SK-N-SH treated with all-trans-retinoic acid at 6 μM for 48 hours (cell line): ENCODE measurements around the gene SLC7A5.

Experiments used
- ATAC-seq: fragments of 200-7000 bp; cut with Tn5 transposase; 3 replicates; pipeline ENCODE4 v1.9.1; 2020; ENCODE audit warnings: mild to moderate bottlenecking, moderate library complexity
- ARNTL ChIP-seq: fragments of 450-650 bp; formaldehyde crosslinking; IDR thresholded peaks from 2 replicates; pipeline ENCODE4 v1.5.0; 2020; ENCODE audit warnings: low read depth, mild to moderate bottlenecking, moderate library complexity, borderline replicate concordance
- BACH2 ChIP-seq: fragments of 250-450 bp; sonication (Bioruptor Pico); IDR thresholded peaks from 2 replicates; pipeline ENCODE4 v1.9.0; 2021; ENCODE audit warnings: mild to moderate bottlenecking, borderline replicate concordance
- CSDC2 ChIP-seq: fragments of 250-450 bp; sonication (Bioruptor Pico); IDR thresholded peaks from 2 replicates; pipeline ENCODE4 v1.5.0; 2020; ENCODE audit warnings: mild to moderate bottlenecking, moderate library complexity
- ESRRG ChIP-seq: fragments of 250-450 bp; sonication (Bioruptor Pico); IDR thresholded peaks from 2 replicates; pipeline ENCODE4 v1.6.1; 2021; ENCODE audit warnings: mild to moderate bottlenecking
- GLIS3 ChIP-seq: fragments of 250-450 bp; sonication (Bioruptor Pico); IDR thresholded peaks from 2 replicates; pipeline ENCODE4 v1.5.0; 2020; ENCODE audit warnings: mild to moderate bottlenecking, moderate library complexity
- ISL1 ChIP-seq: fragments of 250-450 bp; sonication (Bioruptor Pico); IDR thresholded peaks from 2 replicates; pipeline ENCODE4 v2.1.2; 2022; ENCODE audit warnings: mild to moderate bottlenecking, moderate library complexity
- OSR1 ChIP-seq: fragments of 250-450 bp; sonication (Bioruptor Pico); IDR thresholded peaks from 2 replicates; pipeline ENCODE4 v1.8.0; 2022; ENCODE audit warnings: moderate library complexity, mild to moderate bottlenecking, inconsistent platforms
- PPARA ChIP-seq: fragments of 250-450 bp; sonication (Bioruptor Pico); IDR thresholded peaks from 2 replicates; pipeline ENCODE4 v1.5.0; 2020; ENCODE audit warnings: mild to moderate bottlenecking, borderline replicate concordance
- RARB ChIP-seq: fragments of 250-450 bp; sonication (Bioruptor Pico); IDR thresholded peaks from 2 replicates; pipeline ENCODE4 v1.8.0; 2021; ENCODE audit warnings: mild to moderate bottlenecking, moderate library complexity
- SNAI2 ChIP-seq: fragments of 250-450 bp; sonication (Bioruptor Pico); IDR thresholded peaks from 2 replicates; pipeline ENCODE4 v1.5.0; 2020; ENCODE audit warnings: mild to moderate bottlenecking, moderate library complexity
- TCF4 ChIP-seq: fragments of 250-450 bp; sonication (Bioruptor Pico); IDR thresholded peaks from 2 replicates; pipeline ENCODE4 v1.8.0; 2021; ENCODE audit warnings: mild to moderate bottlenecking, moderate library complexity, borderline replicate concordance
- TOX ChIP-seq: fragments of 250-450 bp; sonication (Bioruptor Pico); IDR thresholded peaks from 2 replicates; pipeline ENCODE4 v1.8.0; 2021; ENCODE audit warnings: mild to moderate bottlenecking, moderate library complexity, borderline replicate concordance
- ZC3H10 ChIP-seq: fragments of 250-450 bp; sonication (Bioruptor Pico); IDR thresholded peaks from 2 replicates; pipeline ENCODE4 v1.5.1; 2021; ENCODE audit warnings: mild to moderate bottlenecking, moderate library complexity
- ZFP3 ChIP-seq: fragments of 250-450 bp; sonication (Bioruptor Pico); IDR thresholded peaks from 2 replicates; pipeline ENCODE4 v1.5.0; 2020; ENCODE audit warnings: mild to moderate bottlenecking, moderate library complexity
- ZFP30 ChIP-seq: fragments of 450-650 bp; formaldehyde crosslinking; IDR thresholded peaks from 2 replicates; pipeline ENCODE4 v1.5.0; 2022; ENCODE audit warnings: mild to moderate bottlenecking, moderate library complexity
- ZNF565 ChIP-seq: fragments of 450-650 bp; formaldehyde crosslinking; conservative IDR thresholded peaks from 2 replicates; pipeline ENCODE4 v1.5.0; 2020; ENCODE audit warnings: low read depth, mild to moderate bottlenecking, moderate library complexity
- ZNF70 ChIP-seq: fragments of 450-650 bp; formaldehyde crosslinking; IDR thresholded peaks from 2 replicates; pipeline ENCODE4 v1.5.0; 2020; ENCODE audit warnings: mild to moderate bottlenecking, moderate library complexity
- ZNF8 ChIP-seq: fragments of 450-650 bp; formaldehyde crosslinking; IDR thresholded peaks from 2 replicates; pipeline ENCODE4 v1.5.0; 2020; ENCODE audit warnings: mild to moderate bottlenecking, moderate library complexity
- TF ChIP-seq, protein P1 (sequence below): fragments of 250-450 bp; sonication (Bioruptor Pico); IDR thresholded peaks from 2 replicates; pipeline ENCODE4 v1.5.0; 2020; ENCODE audit warnings: mild to moderate bottlenecking, moderate library complexity
- TF ChIP-seq, protein P2 (sequence below): fragments of 250-450 bp; sonication (Bioruptor Pico); IDR thresholded peaks from 2 replicates; pipeline ENCODE4 v1.5.1; 2021; ENCODE audit warnings: mild to moderate bottlenecking, moderate library complexity
- TF ChIP-seq, protein P3 (sequence below): fragments of 250-450 bp; sonication (Bioruptor Pico); IDR thresholded peaks from 2 replicates; pipeline ENCODE4 v1.5.1; 2020; ENCODE audit warnings: low read depth, mild to moderate bottlenecking, moderate library complexity
- TF ChIP-seq, protein P4 (sequence below): fragments of 250-450 bp; sonication (Bioruptor Pico); IDR thresholded peaks from 2 replicates; pipeline ENCODE4 v1.8.0; 2021; ENCODE audit warnings: low read depth, mild to moderate bottlenecking, moderate library complexity, borderline replicate concordance

Gene SLC7A5

DNA sequence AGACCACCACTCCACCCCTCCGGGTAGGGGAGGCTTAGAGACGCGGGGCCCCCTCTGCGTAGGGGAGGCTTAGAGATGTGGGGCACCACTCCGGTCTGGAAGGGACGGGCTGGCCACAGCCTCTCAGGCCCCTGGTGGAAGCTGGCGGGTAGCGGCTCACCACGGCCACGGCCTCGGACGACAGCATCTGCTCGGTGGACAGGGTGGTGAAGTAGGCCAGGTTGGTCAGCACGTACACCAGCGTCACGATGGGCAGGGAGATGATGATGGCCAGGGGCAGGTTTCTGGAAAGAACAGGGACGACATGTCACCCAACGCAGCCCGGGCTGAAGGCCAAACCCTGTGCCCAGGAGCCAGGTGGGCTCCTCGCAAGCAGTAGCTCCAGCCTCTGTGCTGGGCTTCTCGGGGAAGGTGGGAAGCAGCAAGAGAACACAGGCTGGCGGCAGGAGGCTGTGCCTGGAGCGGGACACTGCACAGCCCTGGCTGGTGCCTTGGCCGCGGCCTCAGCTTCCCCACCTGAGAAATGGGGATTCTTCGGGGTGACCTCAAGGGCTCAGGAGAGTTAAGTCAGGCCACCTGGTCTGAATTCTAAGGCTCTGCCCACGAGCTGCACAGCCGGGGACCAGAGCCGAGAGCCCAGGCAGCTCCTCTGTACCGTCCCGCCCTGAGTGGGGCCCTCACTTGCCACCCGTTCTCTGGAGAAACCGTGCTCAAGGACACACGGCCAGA is 29.6 kb downstream of the SLC7A5 start:
- ATAC-seq: no peak
- TF ChIP-seq, protein P1, sequence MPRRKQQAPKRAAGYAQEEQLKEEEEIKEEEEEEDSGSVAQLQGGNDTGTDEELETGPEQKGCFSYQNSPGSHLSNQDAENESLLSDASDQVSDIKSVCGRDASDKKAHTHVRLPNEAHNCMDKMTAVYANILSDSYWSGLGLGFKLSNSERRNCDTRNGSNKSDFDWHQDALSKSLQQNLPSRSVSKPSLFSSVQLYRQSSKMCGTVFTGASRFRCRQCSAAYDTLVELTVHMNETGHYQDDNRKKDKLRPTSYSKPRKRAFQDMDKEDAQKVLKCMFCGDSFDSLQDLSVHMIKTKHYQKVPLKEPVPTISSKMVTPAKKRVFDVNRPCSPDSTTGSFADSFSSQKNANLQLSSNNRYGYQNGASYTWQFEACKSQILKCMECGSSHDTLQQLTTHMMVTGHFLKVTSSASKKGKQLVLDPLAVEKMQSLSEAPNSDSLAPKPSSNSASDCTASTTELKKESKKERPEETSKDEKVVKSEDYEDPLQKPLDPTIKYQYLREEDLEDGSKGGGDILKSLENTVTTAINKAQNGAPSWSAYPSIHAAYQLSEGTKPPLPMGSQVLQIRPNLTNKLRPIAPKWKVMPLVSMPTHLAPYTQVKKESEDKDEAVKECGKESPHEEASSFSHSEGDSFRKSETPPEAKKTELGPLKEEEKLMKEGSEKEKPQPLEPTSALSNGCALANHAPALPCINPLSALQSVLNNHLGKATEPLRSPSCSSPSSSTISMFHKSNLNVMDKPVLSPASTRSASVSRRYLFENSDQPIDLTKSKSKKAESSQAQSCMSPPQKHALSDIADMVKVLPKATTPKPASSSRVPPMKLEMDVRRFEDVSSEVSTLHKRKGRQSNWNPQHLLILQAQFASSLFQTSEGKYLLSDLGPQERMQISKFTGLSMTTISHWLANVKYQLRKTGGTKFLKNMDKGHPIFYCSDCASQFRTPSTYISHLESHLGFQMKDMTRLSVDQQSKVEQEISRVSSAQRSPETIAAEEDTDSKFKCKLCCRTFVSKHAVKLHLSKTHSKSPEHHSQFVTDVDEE: no peak
- TF ChIP-seq RARB (CRISPR knock-in tag) (no peak), ZFP3 (CRISPR knock-in tag) (no peak), OSR1 (CRISPR knock-in tag) (no peak)

DNA sequence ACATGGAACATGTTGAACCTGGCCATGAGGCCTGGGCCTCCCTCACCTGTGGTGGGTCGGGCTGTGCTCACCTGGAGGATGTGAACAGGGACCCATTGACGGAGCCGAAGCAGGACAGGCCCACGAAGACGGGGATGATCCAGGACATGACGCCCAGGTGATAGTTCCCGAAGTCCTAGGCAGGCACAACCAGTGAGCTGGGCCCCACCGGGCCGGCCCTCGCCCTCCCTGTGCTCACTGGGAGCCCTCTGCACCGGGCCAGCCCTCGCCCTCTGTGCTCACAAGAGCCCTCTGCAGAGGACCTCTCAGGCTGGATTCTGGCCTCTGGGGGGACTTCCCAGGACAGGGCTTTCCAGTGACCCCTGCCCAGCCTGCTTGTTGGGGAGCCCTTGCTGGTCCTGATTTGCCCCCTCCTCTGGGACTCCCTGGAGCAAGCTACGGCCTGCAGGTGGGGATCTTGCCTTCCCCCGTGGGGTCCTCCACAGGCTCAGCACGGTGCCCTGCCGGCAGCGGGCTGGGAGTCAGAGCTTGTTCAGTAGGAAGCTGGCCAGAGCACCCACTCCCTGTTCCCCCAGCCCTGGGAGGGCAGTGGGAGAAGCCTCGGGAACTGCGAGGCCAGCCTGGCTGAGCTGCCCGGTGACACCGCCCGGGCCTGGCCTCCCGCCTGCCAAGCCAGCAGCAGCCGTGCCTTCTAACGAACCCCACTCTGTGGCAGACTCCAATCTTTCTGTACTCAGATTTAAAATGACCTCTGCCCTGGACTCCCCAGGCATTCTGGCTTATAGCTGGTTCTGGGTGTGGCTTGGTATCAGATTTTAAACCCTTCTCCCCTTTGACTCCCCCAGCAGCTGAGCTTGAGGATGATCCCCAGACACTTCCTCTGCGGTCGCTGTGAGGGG is 30.4 kb downstream of the SLC7A5 start:
- TF ChIP-seq TOX (CRISPR knock-in tag): no peak
- no peak for TF ChIP-seq ARNTL
- no peak for TF ChIP-seq OSR1 (CRISPR knock-in tag)
- no peak for TF ChIP-seq CSDC2
- no peak for TF ChIP-seq ISL1 (CRISPR knock-in tag)
- TF ChIP-seq ZNF8: no peak
- TF ChIP-seq, protein P2, sequence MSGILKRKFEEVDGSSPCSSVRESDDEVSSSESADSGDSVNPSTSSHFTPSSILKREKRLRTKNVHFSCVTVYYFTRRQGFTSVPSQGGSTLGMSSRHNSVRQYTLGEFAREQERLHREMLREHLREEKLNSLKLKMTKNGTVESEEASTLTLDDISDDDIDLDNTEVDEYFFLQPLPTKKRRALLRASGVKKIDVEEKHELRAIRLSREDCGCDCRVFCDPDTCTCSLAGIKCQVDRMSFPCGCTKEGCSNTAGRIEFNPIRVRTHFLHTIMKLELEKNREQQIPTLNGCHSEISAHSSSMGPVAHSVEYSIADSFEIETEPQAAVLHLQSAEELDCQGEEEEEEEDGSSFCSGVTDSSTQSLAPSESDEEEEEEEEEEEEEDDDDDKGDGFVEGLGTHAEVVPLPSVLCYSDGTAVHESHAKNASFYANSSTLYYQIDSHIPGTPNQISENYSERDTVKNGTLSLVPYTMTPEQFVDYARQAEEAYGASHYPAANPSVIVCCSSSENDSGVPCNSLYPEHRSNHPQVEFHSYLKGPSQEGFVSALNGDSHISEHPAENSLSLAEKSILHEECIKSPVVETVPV (CRISPR knock-in tag): no peak
- TF ChIP-seq ZNF565 (CRISPR knock-in tag): no peak
- TF ChIP-seq SNAI2: no peak
- TF ChIP-seq ESRRG (CRISPR knock-in tag): no peak
- TF ChIP-seq ZFP30 (CRISPR knock-in tag): no peak
- no peak for TF ChIP-seq GLIS3
- ATAC-seq: no peak

DNA sequence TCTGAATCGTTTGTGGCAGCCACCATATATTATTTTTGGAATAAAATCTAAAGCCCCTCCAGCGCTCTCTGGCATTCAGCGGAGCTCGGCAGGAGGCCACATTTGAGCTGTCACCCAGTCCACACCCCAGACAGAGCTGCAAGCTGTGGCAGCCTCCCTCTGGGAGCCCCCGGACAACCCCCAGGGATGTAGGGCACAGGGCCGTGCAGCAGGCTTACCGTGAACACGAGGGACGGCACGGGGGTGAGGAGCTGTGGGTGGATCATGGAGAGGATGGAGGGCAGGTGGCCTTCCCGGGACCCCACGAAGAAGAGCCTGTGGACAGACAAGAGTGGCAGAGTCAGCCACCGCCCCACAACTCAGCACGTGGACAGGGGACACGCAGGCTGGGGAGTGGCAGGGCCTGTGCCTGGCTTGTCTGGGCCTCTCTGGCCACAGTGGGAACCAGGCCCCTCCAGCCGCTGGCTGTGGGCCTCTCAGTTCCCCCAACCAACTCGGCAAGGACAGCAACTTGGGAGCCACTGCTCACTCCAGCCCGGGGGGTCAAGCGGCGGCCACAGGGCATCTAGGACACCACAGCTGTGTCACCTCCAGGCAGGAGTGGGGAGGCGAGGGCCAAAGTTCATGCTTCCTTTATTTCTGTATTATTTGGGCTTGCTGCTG is 31.5 kb downstream of the SLC7A5 start:
- TF ChIP-seq, protein P3, sequence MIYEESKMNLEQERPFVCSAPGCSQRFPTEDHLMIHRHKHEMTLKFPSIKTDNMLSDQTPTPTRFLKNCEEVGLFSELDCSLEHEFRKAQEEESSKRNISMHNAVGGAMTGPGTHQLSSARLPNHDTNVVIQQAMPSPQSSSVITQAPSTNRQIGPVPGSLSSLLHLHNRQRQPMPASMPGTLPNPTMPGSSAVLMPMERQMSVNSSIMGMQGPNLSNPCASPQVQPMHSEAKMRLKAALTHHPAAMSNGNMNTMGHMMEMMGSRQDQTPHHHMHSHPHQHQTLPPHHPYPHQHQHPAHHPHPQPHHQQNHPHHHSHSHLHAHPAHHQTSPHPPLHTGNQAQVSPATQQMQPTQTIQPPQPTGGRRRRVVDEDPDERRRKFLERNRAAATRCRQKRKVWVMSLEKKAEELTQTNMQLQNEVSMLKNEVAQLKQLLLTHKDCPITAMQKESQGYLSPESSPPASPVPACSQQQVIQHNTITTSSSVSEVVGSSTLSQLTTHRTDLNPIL (CRISPR knock-in tag): no peak
- no peak for TF ChIP-seq CSDC2
- TF ChIP-seq TCF4 (CRISPR knock-in tag): no peak
- no peak for TF ChIP-seq ZC3H10
- no peak for TF ChIP-seq ZFP30 (CRISPR knock-in tag)
- no peak for TF ChIP-seq ZNF70 (CRISPR knock-in tag)
- no peak for TF ChIP-seq ZNF565 (CRISPR knock-in tag)
- TF ChIP-seq BACH2 (CRISPR knock-in tag): no peak
- TF ChIP-seq, protein P4, sequence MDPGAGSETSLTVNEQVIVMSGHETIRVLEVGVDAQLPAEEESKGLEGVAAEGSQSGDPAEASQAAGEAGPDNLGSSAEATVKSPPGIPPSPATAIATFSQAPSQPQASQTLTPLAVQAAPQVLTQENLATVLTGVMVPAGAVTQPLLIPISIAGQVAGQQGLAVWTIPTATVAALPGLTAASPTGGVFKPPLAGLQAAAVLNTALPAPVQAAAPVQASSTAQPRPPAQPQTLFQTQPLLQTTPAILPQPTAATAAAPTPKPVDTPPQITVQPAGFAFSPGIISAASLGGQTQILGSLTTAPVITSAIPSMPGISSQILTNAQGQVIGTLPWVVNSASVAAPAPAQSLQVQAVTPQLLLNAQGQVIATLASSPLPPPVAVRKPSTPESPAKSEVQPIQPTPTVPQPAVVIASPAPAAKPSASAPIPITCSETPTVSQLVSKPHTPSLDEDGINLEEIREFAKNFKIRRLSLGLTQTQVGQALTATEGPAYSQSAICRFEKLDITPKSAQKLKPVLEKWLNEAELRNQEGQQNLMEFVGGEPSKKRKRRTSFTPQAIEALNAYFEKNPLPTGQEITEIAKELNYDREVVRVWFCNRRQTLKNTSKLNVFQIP (CRISPR knock-in tag): no peak
- TF ChIP-seq ARNTL: no peak
- TF ChIP-seq, protein P1: no peak
- TF ChIP-seq ESRRG (CRISPR knock-in tag): no peak
- no peak for TF ChIP-seq GLIS3
- no peak for TF ChIP-seq OSR1 (CRISPR knock-in tag)
- TF ChIP-seq, protein P2 (CRISPR knock-in tag): no peak
- TF ChIP-seq PPARA (CRISPR knock-in tag): no peak
- no peak for TF ChIP-seq ZFP3 (CRISPR knock-in tag)
- no peak for TF ChIP-seq ISL1 (CRISPR knock-in tag)
- no peak for TF ChIP-seq TOX (CRISPR knock-in tag)
- no peak for ATAC-seq
